CMK (cell line): ENCODE data around the gene IGFL1.
"Not testable (repeated sequence)": the region's sequence is repeated elsewhere in the genome, so short reads cannot be mapped to it uniquely, and the experiment has no call there.

Experiments used
- DNase-seq: peaks from one replicate; pipeline ENCODE4 v3.0.0-alpha.2; 2010; ENCODE audit warnings: low read depth

The IGFL1 gene

DNA sequence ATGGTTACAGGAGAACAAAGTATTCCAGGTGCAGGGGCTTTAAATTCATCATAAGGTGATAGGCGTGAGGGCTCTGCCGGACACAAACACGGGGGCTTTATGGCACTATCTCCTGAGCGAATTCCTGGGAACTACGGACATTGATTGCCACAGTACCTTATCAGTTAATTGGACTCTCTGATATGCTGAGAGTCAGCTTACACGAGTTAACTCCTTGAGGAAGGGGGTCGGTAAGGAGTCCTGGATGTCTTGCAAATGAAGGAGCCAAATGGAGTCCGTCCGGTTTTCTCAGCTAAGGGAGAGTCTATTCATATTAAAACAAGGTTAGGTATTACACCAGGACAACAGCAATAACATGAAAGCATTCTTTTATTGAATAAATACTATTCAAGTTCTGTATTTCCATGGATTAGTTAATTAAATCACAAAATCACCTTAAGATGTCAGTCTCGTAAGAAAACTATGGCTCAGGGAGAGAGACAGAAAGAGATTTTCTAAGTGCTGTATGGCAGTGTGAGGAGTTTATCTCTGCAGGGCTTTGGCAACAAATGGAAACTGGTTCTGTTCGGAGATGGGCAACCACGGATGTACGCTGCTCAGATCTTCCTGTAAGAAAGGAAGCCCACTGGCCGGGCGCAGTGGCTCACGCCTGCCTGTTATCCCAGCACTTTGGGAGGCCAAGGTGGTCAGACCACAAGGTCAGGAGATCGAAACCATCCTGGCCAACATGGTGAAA is 41.1 kb downstream of the IGFL1 start:
- no peak for DNase-seq

DNA sequence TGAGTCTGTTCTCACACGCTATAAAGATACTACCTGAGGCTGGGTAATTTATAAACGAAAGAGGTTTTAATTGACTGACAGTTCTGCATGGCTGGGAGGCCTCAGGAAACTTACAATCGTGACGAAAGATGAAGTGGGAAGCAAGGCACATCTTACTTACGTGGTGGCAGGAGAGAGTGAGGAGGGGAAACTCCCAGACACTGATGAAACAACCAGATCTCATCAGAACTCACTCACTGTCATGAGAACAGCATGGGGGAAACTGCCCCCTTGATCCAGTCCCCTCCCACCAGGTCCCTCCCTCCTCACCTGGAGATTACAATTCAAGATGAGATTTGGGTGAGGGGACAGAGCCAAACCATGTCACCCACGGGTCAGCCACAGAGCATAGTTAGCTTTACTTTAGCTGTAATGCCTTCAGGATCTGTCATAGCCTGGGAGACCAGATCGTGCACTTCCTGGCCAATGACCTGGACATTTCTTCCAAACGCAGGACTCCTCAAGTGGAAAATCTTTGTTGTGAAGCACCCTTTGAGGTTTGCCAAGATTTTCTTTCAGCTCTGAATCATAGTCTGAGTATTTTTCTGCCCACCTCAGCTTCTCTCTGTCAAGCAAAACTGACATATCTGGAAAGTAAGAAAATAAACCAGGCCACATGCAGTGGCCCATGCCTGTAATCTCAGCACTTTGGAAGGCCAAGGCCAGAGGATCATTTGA is 42.1 kb downstream of the IGFL1 start:
- DNase-seq = no peak

DNA sequence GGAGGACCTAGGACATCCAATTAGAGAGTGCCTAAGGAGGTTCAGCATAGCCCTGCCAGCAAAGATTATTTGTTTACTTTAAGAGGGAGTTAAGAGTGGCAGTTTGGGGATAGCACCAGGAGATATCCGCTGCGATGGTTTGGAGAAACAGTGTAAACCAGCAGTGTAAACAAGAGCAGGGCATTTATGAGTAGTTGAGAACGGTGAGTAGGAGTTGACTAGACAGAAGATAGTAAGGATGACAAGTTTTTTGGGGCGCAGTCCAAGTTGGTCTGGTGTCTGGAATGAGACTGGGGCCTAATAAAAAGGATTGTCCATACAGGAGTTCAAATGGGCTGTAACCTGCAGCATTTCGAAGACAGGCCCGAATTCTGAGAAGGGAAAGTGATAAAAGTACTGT is 44.4 kb downstream of the IGFL1 start:
- not testable (repeated sequence) for DNase-seq

DNA sequence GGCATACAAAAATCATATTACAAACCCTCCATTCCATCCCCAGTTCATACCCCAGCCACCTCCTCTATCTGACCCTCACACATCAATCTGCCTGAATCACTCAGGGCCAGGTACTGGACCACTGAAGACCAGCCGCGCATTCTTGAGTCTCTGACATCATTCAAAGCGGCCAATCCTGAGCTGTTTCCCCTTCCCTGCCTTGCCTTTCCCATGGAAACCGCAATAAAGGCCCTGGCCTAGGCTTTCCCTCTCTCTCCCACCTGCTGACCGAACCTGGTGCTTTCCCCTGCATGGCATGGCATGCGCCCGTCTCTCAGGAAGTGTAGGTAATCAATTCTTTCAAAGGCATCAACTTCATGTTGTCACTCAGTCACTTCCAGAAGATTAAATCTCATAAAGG is 49.6 kb downstream of the IGFL1 start:
- no peak for DNase-seq
